HG03558 (cell line): Measurements from ENCODE around the gene LGR6.
"Not testable (repeated sequence)": the region's sequence is repeated elsewhere in the genome, so short reads cannot be mapped to it uniquely, and the experiment has no call there.

Experiments
- ATAC-seq: cut with Tn5 transposase; IDR thresholded peaks from one replicate; pipeline ENCODE4 v1.9.1; 2021; ENCODE audit warnings: moderate number of reproducible peaks; ENCODE audit not compliant: unreplicated experiment; ENCODE audit errors: extremely low read depth

The LGR6 gene

GRCh38 chr1:202158810-202159533 is 34.6 kb upstream of the LGR6 start:
- ATAC-seq: no peak

GRCh38 chr1:202159534-202160371 is 33.8 kb upstream of the LGR6 start:
- no peak for ATAC-seq

GRCh38 chr1:202160377-202160940 is 33.1 kb upstream of the LGR6 start, which contains the start of gene PTPN7:
Gene PTPN7 (minus strand): TSS chr1:202160602. CDS start chr1:202159402, 1,200 bp downstream.
- no peak for ATAC-seq

GRCh38 chr1:202161151-202162046 is 32.2 kb upstream of the LGR6 start:
- no peak for ATAC-seq

GRCh38 chr1:202162047-202162417 is 31.6 kb upstream of the LGR6 start:
- no peak for ATAC-seq

GRCh38 chr1:202162418-202163280 is 30.9 kb upstream of the LGR6 start:
- no peak for ATAC-seq

GRCh38 chr1:202163281-202164270 is 30.0 kb upstream of the LGR6 start:
- no peak for ATAC-seq

- ATAC-seq: no peak
Measured at GRCh38 chr1:202164271-202165037, 29.1 kb upstream of the LGR6 start.

- ATAC-seq: no peak
Measured at GRCh38 chr1:202165267-202165941, 28.2 kb upstream of the LGR6 start.

GRCh38 chr1:202165942-202166843 is 27.4 kb upstream of the LGR6 start:
- ATAC-seq: no peak

- not testable (repeated sequence) for ATAC-seq
Measured at GRCh38 chr1:202167054-202167453, 26.5 kb upstream of the LGR6 start.

GRCh38 chr1:202167708-202168415 is 25.7 kb upstream of the LGR6 start:
- no peak for ATAC-seq

- ATAC-seq: no peak
Measured at GRCh38 chr1:202168861-202169260, 24.7 kb upstream of the LGR6 start.

- ATAC-seq: no peak
Measured at GRCh38 chr1:202170726-202171125, 22.9 kb upstream of the LGR6 start.

GRCh38 chr1:202171292-202172014 is 22.1 kb upstream of the LGR6 start:
- no peak for ATAC-seq
